GM10266 (cell line): ENCODE measurements around the gene ELAVL2.
"Not testable (repeated sequence)": the region's sequence is repeated elsewhere in the genome, so short reads cannot be mapped to it uniquely, and the experiment has no call there.

Experiments used
- DNase-seq: peaks from one replicate; pipeline ENCODE4 v3.0.0; 2012; ENCODE audit errors: extremely low spot score
- TF ChIP-seq, protein P1 (sequence below): IDR thresholded peaks from 2 replicates; pipeline ENCODE4 v1.5.1; 2012; ENCODE audit warnings: mild to moderate bottlenecking, low read depth; ENCODE audit not compliant: control insufficient read depth, insufficient read depth; ENCODE audit errors: missing control alignments

Gene ELAVL2

DNA sequence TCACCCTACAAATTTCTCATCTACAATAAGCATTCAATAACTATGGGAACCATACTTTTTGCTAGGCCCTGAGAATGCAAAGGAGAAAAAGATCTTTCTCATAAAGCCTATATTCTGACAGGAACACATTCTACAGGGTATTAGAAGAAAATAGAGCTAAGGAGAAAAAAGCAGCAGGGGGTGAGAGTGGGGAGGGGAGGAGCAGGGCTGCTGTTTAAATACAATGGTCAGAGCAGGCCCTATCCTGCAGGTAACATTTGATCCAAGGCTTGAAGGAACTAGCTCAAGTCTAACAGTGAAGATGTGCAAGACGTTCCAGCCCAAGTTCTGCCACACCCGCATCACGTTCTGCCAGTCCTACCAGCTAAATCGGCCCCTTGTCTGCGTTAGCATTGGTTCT, 89.7 kb downstream of the ELAVL2 start:
- no peak for DNase-seq
- TF ChIP-seq, protein P1, sequence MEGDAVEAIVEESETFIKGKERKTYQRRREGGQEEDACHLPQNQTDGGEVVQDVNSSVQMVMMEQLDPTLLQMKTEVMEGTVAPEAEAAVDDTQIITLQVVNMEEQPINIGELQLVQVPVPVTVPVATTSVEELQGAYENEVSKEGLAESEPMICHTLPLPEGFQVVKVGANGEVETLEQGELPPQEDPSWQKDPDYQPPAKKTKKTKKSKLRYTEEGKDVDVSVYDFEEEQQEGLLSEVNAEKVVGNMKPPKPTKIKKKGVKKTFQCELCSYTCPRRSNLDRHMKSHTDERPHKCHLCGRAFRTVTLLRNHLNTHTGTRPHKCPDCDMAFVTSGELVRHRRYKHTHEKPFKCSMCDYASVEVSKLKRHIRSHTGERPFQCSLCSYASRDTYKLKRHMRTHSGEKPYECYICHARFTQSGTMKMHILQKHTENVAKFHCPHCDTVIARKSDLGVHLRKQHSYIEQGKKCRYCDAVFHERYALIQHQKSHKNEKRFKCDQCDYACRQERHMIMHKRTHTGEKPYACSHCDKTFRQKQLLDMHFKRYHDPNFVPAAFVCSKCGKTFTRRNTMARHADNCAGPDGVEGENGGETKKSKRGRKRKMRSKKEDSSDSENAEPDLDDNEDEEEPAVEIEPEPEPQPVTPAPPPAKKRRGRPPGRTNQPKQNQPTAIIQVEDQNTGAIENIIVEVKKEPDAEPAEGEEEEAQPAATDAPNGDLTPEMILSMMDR, result no peak

DNA sequence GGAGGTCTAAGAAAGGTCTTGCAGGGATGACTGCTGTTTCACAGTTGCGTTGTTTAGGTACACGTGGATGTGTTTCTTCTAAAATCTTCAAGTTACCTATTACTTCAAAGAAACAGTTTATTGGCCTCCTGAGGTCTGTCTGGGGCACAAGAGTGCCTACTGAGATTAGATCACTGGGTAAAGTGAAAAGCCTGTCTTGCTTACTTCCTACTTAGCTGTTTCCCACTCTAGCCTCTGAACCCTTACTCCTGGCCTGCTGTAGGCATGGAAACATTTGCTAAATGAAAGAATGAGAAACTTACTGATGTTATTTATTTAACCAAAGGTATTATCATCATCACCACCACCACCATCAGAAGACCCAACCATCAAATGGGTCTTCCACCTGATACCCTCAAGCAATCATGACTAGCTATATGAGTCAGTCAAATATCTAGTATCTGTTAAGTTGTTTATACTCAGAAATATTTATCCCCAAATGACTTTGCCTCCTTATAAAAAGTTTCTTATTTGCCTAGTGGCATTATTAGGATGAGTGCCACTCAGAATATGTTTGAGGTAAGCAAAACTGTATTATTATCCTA, 92.5 kb downstream of the ELAVL2 start:
- no peak for DNase-seq
- TF ChIP-seq, protein P1, result no peak

DNA sequence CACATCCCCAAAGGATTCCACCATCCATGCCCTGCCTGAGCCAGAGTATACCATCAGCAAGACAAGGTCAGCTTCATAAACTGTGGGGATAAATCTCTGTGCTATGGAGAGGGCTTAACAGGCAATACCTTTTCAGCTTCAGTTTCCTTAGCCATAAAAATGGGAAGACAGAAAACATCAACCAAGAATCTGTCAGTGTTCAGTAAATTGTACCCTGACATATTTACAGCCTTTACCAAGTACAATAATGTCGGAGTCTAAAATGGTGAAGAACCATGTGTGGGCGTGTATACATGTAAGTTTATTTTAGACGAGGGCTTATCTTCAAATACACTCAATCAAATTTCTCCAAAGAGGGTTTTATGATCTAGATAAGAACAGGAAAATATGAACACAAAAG, 94.7 kb downstream of the ELAVL2 start:
- no peak for DNase-seq
- TF ChIP-seq, protein P1, result no peak

DNA sequence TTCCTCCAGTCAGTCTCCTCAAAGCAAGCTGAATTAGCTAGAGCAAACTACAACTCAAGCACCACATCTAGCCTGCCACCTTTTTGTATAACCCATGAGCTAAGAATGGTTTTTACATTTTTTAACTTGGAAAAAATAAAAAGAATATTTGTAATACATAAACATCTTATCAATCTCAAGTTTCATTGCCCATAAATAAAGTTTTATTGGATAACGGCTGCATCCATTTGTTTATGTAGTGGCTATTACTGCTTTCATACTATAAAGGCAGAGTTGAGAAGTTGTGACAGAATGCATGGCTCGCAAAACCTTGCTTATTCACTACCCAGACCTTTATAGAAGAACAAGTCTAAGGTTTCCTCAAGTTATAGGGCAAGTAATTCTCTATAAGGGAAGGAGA, 95.7 kb downstream of the ELAVL2 start:
- no peak for DNase-seq

DNA sequence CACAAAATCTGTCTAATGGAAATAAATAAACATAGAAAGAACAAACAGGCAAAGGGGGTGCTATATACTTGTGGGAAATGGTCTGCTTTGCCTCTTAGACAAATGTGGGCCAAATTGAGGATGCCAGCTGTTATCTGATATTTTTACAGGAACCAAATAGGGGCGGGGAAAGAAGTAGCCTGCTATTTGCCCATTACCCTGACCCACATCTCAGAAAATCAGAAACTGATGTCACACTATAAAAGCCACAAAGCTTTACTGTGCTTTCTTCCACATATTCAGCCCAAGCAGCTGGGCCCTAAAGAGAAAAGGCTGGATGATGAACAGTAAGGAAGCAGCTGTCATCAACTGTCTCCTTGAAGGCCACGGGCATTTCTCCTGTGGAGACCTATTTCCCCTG, 97.3 kb downstream of the ELAVL2 start:
- DNase-seq, result no peak
- TF ChIP-seq, protein P1, result no peak

More for the DNA sequence above, 95.7 kb downstream of the ELAVL2 start:
- TF ChIP-seq, protein P1, result no peak

DNA sequence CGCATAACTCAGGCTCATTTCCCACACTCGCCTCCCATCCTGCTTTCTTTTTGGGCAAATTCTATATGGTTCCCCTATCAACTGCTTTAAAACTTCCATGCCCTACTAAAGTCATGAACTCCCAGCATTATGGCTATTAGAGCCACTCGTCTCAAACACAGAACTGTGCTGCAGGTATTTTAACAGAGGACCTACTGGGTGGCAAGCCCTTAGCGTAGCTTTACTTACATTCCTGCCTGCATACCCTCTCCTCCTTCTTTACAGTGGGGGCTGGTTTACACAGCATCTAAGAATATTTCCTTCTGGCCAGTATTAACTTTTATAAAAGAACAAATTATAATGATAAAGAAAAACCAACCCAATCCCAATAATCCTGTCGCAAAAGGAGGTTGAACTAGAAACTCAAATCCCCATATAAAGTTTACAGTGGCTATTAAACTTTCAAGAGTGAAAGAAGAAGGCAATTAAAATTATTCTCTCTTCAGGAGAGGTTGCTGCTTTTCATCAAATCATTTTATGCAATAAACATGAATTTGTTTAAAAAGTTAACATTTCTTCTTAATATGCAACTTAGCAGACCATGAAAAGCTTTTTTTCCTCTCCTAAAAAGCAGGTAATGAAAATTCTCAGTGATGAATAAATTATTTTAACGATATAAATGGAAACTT, 100.6 kb downstream of the ELAVL2 start:
- TF ChIP-seq, protein P1, result no peak
- no peak for DNase-seq

DNA sequence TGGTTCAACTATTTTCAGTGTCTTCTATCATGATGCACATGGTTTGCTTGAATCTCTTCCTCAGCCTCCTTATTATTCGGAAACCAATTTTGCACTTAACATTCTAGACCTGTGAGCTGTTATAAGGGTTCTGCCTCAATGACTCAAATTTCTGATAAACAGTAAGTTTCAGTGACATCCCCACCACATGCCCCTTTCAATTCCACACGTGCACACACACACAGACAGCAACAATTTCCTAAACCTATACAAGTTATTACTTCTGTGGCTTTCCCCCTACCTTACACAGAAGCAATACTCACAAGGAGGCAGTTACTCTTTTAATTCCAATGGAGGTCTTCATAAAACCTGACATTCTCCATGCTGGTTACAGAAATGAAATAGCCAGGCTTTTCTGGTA, 102.4 kb downstream of the ELAVL2 start:
- DNase-seq, result no peak
- TF ChIP-seq, protein P1, result no peak

DNA sequence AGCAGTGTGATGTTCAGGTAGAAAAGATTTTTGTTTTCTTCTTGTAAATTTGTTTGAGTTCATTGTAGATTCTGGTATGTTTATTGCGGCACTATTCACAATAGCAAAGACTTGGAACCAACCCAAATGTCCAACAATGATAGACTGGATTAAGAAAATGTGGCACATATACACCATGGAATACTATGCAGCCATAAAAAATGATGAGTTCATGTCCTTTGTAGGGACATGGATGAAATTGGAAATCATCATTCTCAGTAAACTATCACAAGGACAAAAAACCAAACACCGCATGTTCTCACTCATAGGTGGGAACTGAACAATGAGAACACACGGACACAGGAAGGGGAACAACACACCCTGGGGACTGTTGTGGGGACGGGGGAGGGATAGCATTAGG, 103.0 kb downstream of the ELAVL2 start:
- DNase-seq, result not testable (repeated sequence)
